Suprapubic skin (tissue), 4 donors: ENCODE results near the gene DPYD. TPM values are rescaled to one million over a fixed set of nuclear protein-coding genes. Genes with fewer than 3 reads are reported as not detected.

Experiments used
- DNase-seq, 2 donors: peaks; one replicate each; pipeline ENCODE4 v3.0.0-alpha.2; 2019; ENCODE audit warnings: low spot score in 2 of 2
- H3K27ac ChIP-seq: fragments of 200-600 bp; sonication (generic); one replicate; pipeline ENCODE4 v1.5.1; 2019
- H3K27me3 ChIP-seq: fragments of 200-600 bp; sonication (generic); one replicate; pipeline ENCODE4 v1.5.1; 2019
- H3K36me3 ChIP-seq: fragments of 200-600 bp; sonication (generic); one replicate; pipeline ENCODE4 v1.5.1; 2019
- H3K4me1 ChIP-seq: fragments of 200-600 bp; sonication (generic); one replicate; pipeline ENCODE4 v1.5.1; 2019
- H3K4me3 ChIP-seq: fragments of 200-600 bp; sonication (generic); one replicate; pipeline ENCODE4 v1.5.1; 2019; ENCODE audit warnings: mild to moderate bottlenecking
- H3K9me3 ChIP-seq: fragments of 200-600 bp; sonication (generic); one replicate; pipeline ENCODE4 v1.5.1; 2019
- CTCF ChIP-seq, 2 donors: fragments of 200-600 bp in 1 of 2; fragments of 450-650 bp in 1 of 2; sonication (generic) in 1 of 2; IDR thresholded peaks; one replicate each; pipeline ENCODE4 v1.5.1; 2016 to 2019; ENCODE audit warnings: antibody characterized with exemption in 2 of 2, mild to moderate bottlenecking in 1 of 2, moderate library complexity in 1 of 2
- EP300 ChIP-seq: sonication (generic); formaldehyde crosslinking; IDR thresholded peaks from one replicate; pipeline ENCODE4 v1.6.1; 2017; ENCODE audit warnings: antibody characterized with exemption
- POLR2A ChIP-seq, 2 donors: fragments of 450-650 bp; IDR thresholded peaks; one replicate each; pipeline ENCODE4 v1.6.1; 2017; ENCODE audit warnings: antibody characterized with exemption in 2 of 2, mild to moderate bottlenecking in 2 of 2, moderate library complexity in 2 of 2
- POLR2AphosphoS5 ChIP-seq, 3 donors: sonication (generic); formaldehyde crosslinking; IDR thresholded peaks; one replicate each; pipeline ENCODE4 v1.6.1; 2017; ENCODE audit warnings: antibody characterized with exemption in 3 of 3
- WGBS: methylation state at CpG from one replicate; pipeline ENCODE4 v1.1.5; 2018; 5-methylcytosine and 5-hydroxymethylcytosine counted together
- total RNA-seq, 4 donors: library from RNA; depleted of rRNA; stranded (reverse); fragments of >200 nt; gene quantifications; one replicate each; pipeline ENCODE4 v1.1.0, GENCODE V29; 2016

The DPYD gene
- total RNA-seq, 4 donors from 2014 or later, result 10.1 to 31.9 (median 11.6) TPM

GRCh38 chr1:97728436-97728835 lies 192.4 kb downstream of the DPYD start:
- Histone ChIP-seq H3K4me1 (no peaks in the 10 kb centered on the region), H3K27ac (no peak overlapping the region), H3K9me3 (no peaks in the 10 kb centered on the region), H3K36me3 (no peaks in the 10 kb centered on the region), H3K4me3 (no peak overlapping the region), H3K27me3 (no peaks in the 10 kb centered on the region)
- TF ChIP-seq POLR2AphosphoS5 (IDR thresholded peaks at IDR 0.05) (no peak), POLR2A (IDR thresholded peaks at IDR 0.05) (no peak), CTCF (IDR thresholded peaks at IDR 0.05) (no peak), EP300 (no peak)
- DNase-seq, result no peak
- WGBS, result 98% methylated on average over 1 of the region's 1 CpG

- no peak for DNase-seq
- Histone ChIP-seq H3K9me3 (no peaks in the 10 kb centered on the region), H3K27ac (no peak overlapping the region), H3K4me1 (no peaks in the 10 kb centered on the region), H3K36me3 (no peaks in the 10 kb centered on the region), H3K27me3 (no peaks in the 10 kb centered on the region), H3K4me3 (no peak overlapping the region)
- no peak for TF ChIP-seq CTCF (IDR thresholded peaks at IDR 0.05)
- TF ChIP-seq POLR2AphosphoS5 (IDR thresholded peaks at IDR 0.05), result no peak
- TF ChIP-seq POLR2A (IDR thresholded peaks at IDR 0.05), result no peak
- no peak for TF ChIP-seq EP300
Measured at GRCh38 chr1:97727029-97727428, 193.8 kb downstream of the DPYD start.

GRCh38 chr1:97726386-97726785 lies 194.4 kb downstream of the DPYD start:
- Histone ChIP-seq H3K27me3 (no peaks in the 10 kb centered on the region), H3K27ac (no peak overlapping the region), H3K4me3 (no peak overlapping the region), H3K36me3 (no peaks in the 10 kb centered on the region), H3K9me3 (no peaks in the 10 kb centered on the region), H3K4me1 (no peaks in the 10 kb centered on the region)
- TF ChIP-seq EP300 (no peak), CTCF (IDR thresholded peaks at IDR 0.05) (no peak), POLR2AphosphoS5 (IDR thresholded peaks at IDR 0.05) (no peak), POLR2A (IDR thresholded peaks at IDR 0.05) (no peak)
- DNase-seq, result no peak

- H3K27ac ChIP-seq, result no peak overlapping the region
- H3K4me3 ChIP-seq, result no peak overlapping the region
- DNase-seq, result no peak
- H3K27me3 ChIP-seq, result no peaks in the 10 kb centered on the region
- TF ChIP-seq POLR2AphosphoS5 (IDR thresholded peaks at IDR 0.05), result no peak
- no peak for TF ChIP-seq EP300
- TF ChIP-seq CTCF (IDR thresholded peaks at IDR 0.05), result no peak
- TF ChIP-seq POLR2A (IDR thresholded peaks at IDR 0.05), result no peak
- H3K36me3 ChIP-seq, result peaks cover 5% of the 10 kb centered on the region
- WGBS, result 89% methylated on average over 2 of the region's 2 CpGs
- H3K4me1 ChIP-seq, result no peaks in the 10 kb centered on the region
- no peaks in the 10 kb centered on the region for H3K9me3 ChIP-seq
Measured at GRCh38 chr1:97721221-97721620, 199.6 kb downstream of the DPYD start.

GRCh38 chr1:97712980-97713379 lies 207.9 kb downstream of the DPYD start:
- H3K27me3 ChIP-seq, result no peaks in the 10 kb centered on the region
- H3K4me3 ChIP-seq, result no peak overlapping the region
- H3K36me3 ChIP-seq, result no peaks in the 10 kb centered on the region
- no peak overlapping the region for H3K27ac ChIP-seq
- H3K4me1 ChIP-seq, result no peaks in the 10 kb centered on the region
- no peak for DNase-seq
- WGBS, result 92% methylated on average over 5 of the region's 5 CpGs
- no peak for TF ChIP-seq POLR2AphosphoS5 (IDR thresholded peaks at IDR 0.05)
- no peaks in the 10 kb centered on the region for H3K9me3 ChIP-seq

GRCh38 chr1:97711858-97712257 lies 209.0 kb downstream of the DPYD start:
- TF ChIP-seq POLR2AphosphoS5 (IDR thresholded peaks at IDR 0.05) (no peak), EP300 (no peak), CTCF (IDR thresholded peaks at IDR 0.05) (no peak), POLR2A (IDR thresholded peaks at IDR 0.05) (no peak)
- Histone ChIP-seq H3K36me3 (no peaks in the 10 kb centered on the region), H3K9me3 (no peaks in the 10 kb centered on the region), H3K4me1 (no peaks in the 10 kb centered on the region), H3K27ac (no peak overlapping the region), H3K4me3 (no peak overlapping the region), H3K27me3 (no peaks in the 10 kb centered on the region)
- WGBS, result 97% methylated on average over 1 of the region's 1 CpG
- no peak for DNase-seq
